Lower lobe of right lung (tissue), 2 donors: ENCODE measurements around the gene ART5. TPM values are rescaled to one million over a fixed set of nuclear protein-coding genes. Genes with fewer than 3 reads are reported as not detected.
"Not testable (repeated sequence)": the region's sequence is repeated elsewhere in the genome, so short reads cannot be mapped to it uniquely, and the experiment has no call there.

Experiments used
- ATAC-seq, 2 donors: fragments of 200-7000 bp; cut with Tn5 transposase; one replicate each; pipeline ENCODE4 v1.9.1; 2020 to 2022; ENCODE audit warnings: mild to moderate bottlenecking in 2 of 2, moderate library complexity in 2 of 2
- DNase-seq: peaks from one replicate; pipeline ENCODE4 v3.0.0-alpha.2; 2020
- H3K27ac ChIP-seq: fragments of 200-600 bp; one replicate; pipeline ENCODE4 v1.8.0; 2022
- H3K27me3 ChIP-seq: fragments of 200-600 bp; one replicate; pipeline ENCODE4 v1.8.0; 2022; ENCODE audit warnings: low read depth
- H3K36me3 ChIP-seq: fragments of 200-600 bp; one replicate; pipeline ENCODE4 v1.8.0; 2022; ENCODE audit warnings: mild to moderate bottlenecking
- H3K4me1 ChIP-seq: fragments of 200-600 bp; one replicate; pipeline ENCODE4 v1.8.0; 2022
- H3K4me3 ChIP-seq: fragments of 200-600 bp; one replicate; pipeline ENCODE4 v1.8.0; 2022; ENCODE audit warnings: mild to moderate bottlenecking
- H3K9me3 ChIP-seq: fragments of 200-600 bp; one replicate; pipeline ENCODE4 v1.8.0; 2022
- intact Hi-C: fragments of 100-400 bp; cut with DNase I; formaldehyde crosslinking; loops from one replicate; pipeline ENCODE4 v1.11.0; 2022
- total RNA-seq: library from RNA; stranded (reverse); fragmentation: NEBNext Ultra II Directional; extraction: Animal tissue kit (Norgen Biotek cat#: 25700); gene quantifications from one replicate; pipeline ENCODE4 v1.2.1, GENCODE V29; 2021
- TF ChIP-seq, protein P1 (sequence below): fragments of 200-600 bp; IDR thresholded peaks from one replicate; pipeline ENCODE4 v1.8.0; 2022; ENCODE audit warnings: antibody characterized with exemption, mild to moderate bottlenecking
- donor health status: DM: no; HTN: yes; CAD: no; lungs with severe emphysema.

The ART5 gene
- total RNA-seq, 1 donor from 2014 or later = 2.2 TPM

DNA sequence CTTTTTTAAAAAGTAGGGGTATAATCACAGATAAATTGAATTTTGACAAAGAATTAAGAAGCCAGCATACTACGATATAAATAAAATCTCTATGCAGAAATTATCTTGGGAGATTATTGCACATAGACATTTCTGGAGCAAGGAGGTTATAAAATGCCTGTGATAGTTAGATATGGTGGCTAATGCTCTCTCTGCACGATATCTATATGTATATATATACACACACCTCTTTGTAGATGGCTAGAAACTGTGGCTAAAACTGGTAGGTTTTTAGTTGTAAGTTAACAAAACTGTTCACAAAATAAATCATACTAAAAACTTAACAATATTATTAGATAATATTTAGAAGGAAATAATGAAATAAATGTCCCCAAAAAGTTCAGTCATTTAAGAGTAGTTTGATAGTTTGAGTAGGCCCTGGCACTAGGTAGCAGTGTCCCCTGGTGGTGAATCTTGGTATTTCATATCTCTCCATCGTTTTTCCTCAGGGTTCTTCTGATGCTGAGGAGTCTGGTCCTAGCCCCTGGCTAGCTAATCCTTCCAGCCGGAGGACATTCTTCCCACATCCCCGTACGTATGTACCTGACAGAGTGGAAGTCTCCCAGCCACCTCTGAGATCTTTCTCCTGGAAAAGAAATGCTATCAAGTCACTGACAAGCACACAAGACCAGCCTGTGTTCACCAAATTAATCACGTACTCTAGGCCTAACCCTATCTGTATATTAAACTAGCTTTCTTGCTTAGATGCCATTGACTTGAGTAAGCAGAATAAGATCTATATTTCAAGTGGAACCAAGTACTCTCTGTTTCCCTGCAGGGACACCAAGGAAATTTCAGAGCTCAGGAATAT is 32.2 kb downstream of the ART5 start:
- ATAC-seq (peak; percentile 49 to 57), DNase-seq (no peak)
- TF ChIP-seq, protein P1, sequence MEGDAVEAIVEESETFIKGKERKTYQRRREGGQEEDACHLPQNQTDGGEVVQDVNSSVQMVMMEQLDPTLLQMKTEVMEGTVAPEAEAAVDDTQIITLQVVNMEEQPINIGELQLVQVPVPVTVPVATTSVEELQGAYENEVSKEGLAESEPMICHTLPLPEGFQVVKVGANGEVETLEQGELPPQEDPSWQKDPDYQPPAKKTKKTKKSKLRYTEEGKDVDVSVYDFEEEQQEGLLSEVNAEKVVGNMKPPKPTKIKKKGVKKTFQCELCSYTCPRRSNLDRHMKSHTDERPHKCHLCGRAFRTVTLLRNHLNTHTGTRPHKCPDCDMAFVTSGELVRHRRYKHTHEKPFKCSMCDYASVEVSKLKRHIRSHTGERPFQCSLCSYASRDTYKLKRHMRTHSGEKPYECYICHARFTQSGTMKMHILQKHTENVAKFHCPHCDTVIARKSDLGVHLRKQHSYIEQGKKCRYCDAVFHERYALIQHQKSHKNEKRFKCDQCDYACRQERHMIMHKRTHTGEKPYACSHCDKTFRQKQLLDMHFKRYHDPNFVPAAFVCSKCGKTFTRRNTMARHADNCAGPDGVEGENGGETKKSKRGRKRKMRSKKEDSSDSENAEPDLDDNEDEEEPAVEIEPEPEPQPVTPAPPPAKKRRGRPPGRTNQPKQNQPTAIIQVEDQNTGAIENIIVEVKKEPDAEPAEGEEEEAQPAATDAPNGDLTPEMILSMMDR = peak; percentile 90
- Histone ChIP-seq H3K36me3 (no peaks in the 10 kb centered on the region), H3K4me1 (peaks cover 14% of the 10 kb centered on the region), H3K4me3 (no peak overlapping the region), H3K27ac (no peak overlapping the region), H3K9me3 (no peaks in the 10 kb centered on the region), H3K27me3 (no peaks in the 10 kb centered on the region)
- intact Hi-C loops = no loop called here

DNA sequence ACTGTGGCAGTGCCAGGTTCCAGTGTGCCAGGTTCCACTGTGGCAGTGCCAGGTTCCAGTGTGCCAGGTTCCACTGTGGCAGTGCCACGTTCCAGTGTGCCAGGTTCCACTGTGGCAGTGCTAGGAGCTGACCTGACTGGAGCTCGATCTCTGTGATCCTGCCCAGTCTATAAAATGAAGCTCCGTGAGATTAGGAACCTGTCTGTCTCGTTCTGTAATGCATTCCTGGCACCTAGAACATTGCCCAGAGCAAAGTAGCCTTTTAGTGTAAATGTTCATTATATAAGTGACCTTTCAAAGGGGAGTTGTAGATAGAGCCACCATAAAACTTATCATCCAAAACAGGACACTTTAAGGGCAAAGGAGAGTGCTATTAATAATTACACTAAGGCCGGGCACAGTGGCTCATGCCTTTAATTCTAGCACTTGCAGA is 36.0 kb downstream of the ART5 start:
- H3K36me3 ChIP-seq = no peaks in the 10 kb centered on the region
- DNase-seq (no peak), ATAC-seq (peak in 1 of 2 donors; percentile 46)
- no peak overlapping the region for H3K4me3 ChIP-seq
- no peaks in the 10 kb centered on the region for H3K4me1 ChIP-seq
- intact Hi-C loops = no loop called here
- TF ChIP-seq, protein P1 = no peak
- no peaks in the 10 kb centered on the region for H3K27me3 ChIP-seq
- no peaks in the 10 kb centered on the region for H3K9me3 ChIP-seq
- no peak overlapping the region for H3K27ac ChIP-seq

DNA sequence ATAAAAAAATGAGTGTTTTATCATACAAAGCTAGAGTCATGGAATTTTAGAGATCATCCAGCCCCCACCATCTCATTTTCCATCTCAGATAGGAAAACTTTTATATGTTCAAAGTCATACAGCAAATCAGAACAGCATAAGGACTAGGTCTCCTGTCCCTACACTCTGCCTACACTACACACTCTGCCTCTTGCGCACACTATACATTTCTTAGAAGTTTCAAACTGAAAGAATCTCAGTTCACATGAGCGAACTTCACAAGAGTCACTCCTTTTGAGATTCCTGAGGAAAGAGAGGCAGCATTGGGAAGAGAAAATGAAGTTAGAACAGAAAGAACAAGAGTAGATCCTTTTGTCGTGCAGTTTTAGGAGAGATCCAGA is 36.5 kb downstream of the ART5 start:
- no peaks in the 10 kb centered on the region for H3K36me3 ChIP-seq
- ATAC-seq = no peak
- no peak for DNase-seq
- H3K27ac ChIP-seq = no peak overlapping the region
- no peaks in the 10 kb centered on the region for H3K27me3 ChIP-seq
- no peaks in the 10 kb centered on the region for H3K9me3 ChIP-seq
- H3K4me1 ChIP-seq = no peaks in the 10 kb centered on the region
- intact Hi-C loops = no loop called here
- no peak overlapping the region for H3K4me3 ChIP-seq
- TF ChIP-seq, protein P1 = no peak

DNA sequence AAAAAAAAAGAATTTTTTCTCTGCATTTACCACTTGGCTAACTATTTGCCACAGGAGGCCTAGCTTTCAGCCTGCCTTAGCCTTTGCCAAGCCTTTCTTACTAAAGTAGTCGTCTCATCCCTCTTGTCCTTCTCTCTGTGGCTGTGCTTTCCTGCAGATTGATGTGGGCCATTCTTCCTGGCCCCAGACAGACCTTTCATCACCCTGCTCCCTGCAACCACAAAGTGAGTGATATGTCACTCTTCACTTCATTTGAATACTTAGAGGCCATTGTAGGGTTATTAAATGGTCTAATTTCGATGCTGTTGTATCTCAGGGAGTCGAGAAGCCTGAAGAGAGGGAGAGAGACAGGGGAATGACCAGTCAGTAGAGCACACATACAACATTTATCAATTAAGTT is 37.6 kb downstream of the ART5 start:
- Histone ChIP-seq H3K36me3 (no peaks in the 10 kb centered on the region), H3K4me1 (no peaks in the 10 kb centered on the region), H3K27ac (no peak overlapping the region), H3K9me3 (no peaks in the 10 kb centered on the region), H3K27me3 (no peaks in the 10 kb centered on the region), H3K4me3 (no peak overlapping the region)
- DNase-seq = no peak
- intact Hi-C loops = no loop called here
- TF ChIP-seq, protein P1 = no peak
- ATAC-seq = no peak

DNA sequence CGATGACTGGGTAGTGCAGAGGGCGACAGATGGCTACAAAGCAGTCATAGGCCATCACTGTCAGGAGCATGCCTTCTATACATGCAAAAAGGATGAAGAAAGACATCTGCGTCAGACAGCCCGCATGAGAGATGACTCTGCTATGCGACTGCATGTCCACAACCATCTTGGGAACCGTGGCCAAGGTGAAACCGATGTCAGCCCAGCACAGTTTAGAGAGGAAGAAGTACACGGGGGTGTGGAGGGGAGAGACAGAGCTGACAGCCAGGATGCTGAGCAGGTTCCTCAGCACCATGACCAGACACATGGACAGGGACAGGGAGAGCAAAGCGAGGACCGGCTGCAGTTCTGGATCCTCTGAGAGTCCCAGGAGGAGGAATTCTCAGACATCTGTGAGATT is 41.6 kb downstream of the ART5 start:
- intact Hi-C loops = not testable (repeated sequence)

DNA sequence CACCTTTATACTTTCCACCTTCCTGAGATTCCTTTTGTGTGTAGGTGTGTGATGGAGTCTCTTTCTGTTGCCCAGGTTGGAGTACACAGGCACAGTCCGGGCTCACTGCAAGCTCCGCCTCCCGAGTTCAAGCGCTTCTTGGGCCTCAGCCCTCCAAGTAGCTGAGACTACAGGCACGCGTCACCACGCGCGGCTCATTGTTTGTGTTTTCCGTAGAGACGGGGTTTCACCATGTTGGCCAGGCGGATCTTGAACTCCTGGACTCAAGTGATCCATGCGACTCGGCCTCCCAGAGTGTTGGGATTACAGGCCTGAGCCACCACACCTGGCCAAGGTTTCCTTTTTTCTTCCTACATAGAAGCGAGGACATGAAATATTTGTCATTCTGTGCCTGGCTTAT is 44.0 kb downstream of the ART5 start:
- H3K4me3 ChIP-seq, H3K27ac ChIP-seq, intact Hi-C loops, H3K4me1 ChIP-seq, H3K9me3 ChIP-seq, H3K36me3 ChIP-seq, DNase-seq, ATAC-seq, H3K27me3 ChIP-seq: not testable (repeated sequence)

More for the DNA sequence above, 41.6 kb downstream of the ART5 start:
- not testable (repeated sequence) for H3K9me3 ChIP-seq, ATAC-seq, H3K36me3 ChIP-seq, H3K4me3 ChIP-seq, H3K27ac ChIP-seq, DNase-seq, H3K4me1 ChIP-seq, H3K27me3 ChIP-seq

DNA sequence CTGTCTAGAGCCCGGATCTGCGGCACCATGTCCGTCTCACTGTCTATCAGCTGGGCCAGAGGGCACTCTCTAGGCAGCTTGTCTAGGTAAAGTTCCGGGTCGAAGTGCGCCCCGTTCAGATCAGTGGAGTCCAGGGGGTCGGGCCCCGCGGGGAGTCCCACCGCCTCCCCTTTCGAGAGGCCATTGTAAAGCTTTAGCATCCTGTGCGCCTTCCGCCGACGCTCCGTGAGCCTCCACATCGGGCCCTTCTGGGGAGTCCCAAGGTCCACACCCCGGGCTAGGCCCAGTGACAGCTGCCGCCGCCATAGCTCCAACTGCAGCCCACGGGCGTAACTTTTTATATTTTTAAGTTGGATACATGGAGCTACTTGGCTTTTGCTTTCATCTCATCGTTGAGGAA is 50.5 kb downstream of the ART5 start:
- H3K27me3 ChIP-seq, H3K4me1 ChIP-seq, ATAC-seq, H3K36me3 ChIP-seq, H3K9me3 ChIP-seq, H3K4me3 ChIP-seq, DNase-seq, H3K27ac ChIP-seq, intact Hi-C loops: not testable (repeated sequence)

DNA sequence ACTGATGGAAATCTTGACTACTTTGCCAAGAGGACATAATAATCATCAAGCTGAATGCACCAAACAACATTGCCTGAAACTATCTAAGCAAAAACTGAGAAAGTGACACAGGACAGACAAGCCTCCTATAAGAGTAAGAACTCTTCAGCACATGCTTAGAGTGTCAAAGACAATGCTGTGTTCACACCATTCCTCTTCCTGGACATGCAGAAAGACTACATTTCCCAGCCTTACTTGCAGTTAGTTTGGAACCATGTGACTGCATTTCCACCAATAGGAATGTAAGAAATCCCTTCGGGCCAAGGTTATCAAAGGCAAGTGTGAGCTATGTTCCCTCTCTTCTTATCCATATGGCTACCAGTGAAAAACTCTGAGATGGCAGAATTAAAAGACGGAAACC is 51.6 kb downstream of the ART5 start:
- DNase-seq, H3K27ac ChIP-seq, H3K9me3 ChIP-seq, H3K4me1 ChIP-seq, H3K4me3 ChIP-seq, intact Hi-C loops, H3K27me3 ChIP-seq, ATAC-seq, H3K36me3 ChIP-seq: not testable (repeated sequence)

DNA sequence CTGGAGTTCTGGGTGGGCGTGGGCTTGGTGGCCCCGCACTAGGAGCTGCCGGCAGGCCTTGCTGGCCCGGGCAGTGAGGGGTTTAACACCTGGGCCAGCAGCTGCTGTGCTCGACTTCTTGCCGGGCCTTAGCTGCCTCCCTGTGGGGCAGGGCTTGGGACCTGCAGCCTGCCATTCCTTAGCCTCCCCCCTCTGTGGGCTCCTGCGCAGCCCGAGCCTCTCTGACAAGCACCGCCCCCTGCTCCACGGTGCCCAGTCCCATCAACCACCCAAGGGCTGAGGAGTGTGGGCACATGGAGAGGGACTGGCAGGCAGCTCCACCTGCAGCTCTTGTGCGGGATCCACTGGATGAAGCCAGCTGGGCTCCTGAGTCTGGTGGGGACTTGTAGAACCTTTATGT is 53.0 kb downstream of the ART5 start:
- peak; percentile 59 for DNase-seq
- intact Hi-C loops = not testable (repeated sequence)

More for the DNA sequence above, 53.0 kb downstream of the ART5 start:
- not testable (repeated sequence) for H3K27me3 ChIP-seq, H3K4me3 ChIP-seq, H3K27ac ChIP-seq, ATAC-seq, H3K36me3 ChIP-seq, H3K4me1 ChIP-seq, H3K9me3 ChIP-seq
